Heart right ventricle (tissue), 16 donors: ENCODE results near the gene MTPN. TPM values are rescaled to one million over a fixed set of nuclear protein-coding genes. Genes with fewer than 3 reads are reported as not detected.

Experiments
- ATAC-seq, 8 donors: fragments of 200-7000 bp; cut with Tn5 transposase; one replicate each; pipeline ENCODE4 v1.9.1; 2020; ENCODE audit warnings: mild to moderate bottlenecking in 8 of 8, moderate library complexity in 8 of 8, moderate number of reproducible peaks in 1 of 8
- DNase-seq, 2 donors: peaks; one replicate each; pipeline ENCODE4 v3.0.0-alpha.2; 2020
- H3K27ac ChIP-seq, 10 donors: fragments of 200-600 bp; sonication (generic) in 2 of 10; one replicate each; pipeline versions ENCODE4 v1.5.0 to v1.8.0; 2020 to 2022; ENCODE audit warnings: mild to moderate bottlenecking in 3 of 10
- H3K27me3 ChIP-seq, 7 donors: fragments of 200-600 bp; one replicate each; pipeline ENCODE4 v1.8.0; 2021 to 2022; ENCODE audit warnings: mild to moderate bottlenecking in 2 of 7
- H3K36me3 ChIP-seq, 9 donors: fragments of 200-600 bp; sonication (generic) in 1 of 9; one replicate each; pipeline versions ENCODE4 v1.5.0 to v1.8.0; 2020 to 2022; ENCODE audit warnings: mild to moderate bottlenecking in 2 of 9
- H3K4me1 ChIP-seq, 9 donors: fragments of 200-600 bp; sonication (generic) in 1 of 9; one replicate each; pipeline versions ENCODE4 v1.5.0 to v1.8.0; 2020 to 2022; ENCODE audit warnings: mild to moderate bottlenecking in 4 of 9
- H3K4me3 ChIP-seq, 10 donors: fragments of 200-600 bp; sonication (generic) in 2 of 10; one replicate each; pipeline versions ENCODE4 v1.5.0 to v1.8.0; 2020 to 2022; ENCODE audit warnings: mild to moderate bottlenecking in 7 of 10, moderate library complexity in 2 of 10
- H3K9me3 ChIP-seq, 11 donors: fragments of 200-600 bp in 10 of 11; sonication (generic) in 2 of 11; one replicate each; pipeline versions ENCODE4 v1.5.0 to v1.8.0; 2013 to 2022; ENCODE audit warnings: mild to moderate bottlenecking in 2 of 11, control low read depth in 1 of 11, moderate library complexity in 1 of 11
- whole genome bisulfite sequencing, 2 donors: extraction: QIAGEN DNeasy Blood & Tissue Kit; methylation state at CpG; one replicate each; pipeline ENCODE4 v1.1.7; 2013; ENCODE audit warnings: inconsistent platforms in 1 of 2; 5-methylcytosine and 5-hydroxymethylcytosine counted together
- intact Hi-C, 10 donors: fragments of 100-400 bp; cut with DNase I; formaldehyde crosslinking; loops; one replicate each; pipeline versions ENCODE4 v1.11.1 to v1.14.2; 2022
- polyA plus RNA-seq, 2 donors: library from polyadenylated mRNA; stranded (reverse); fragments of 200-250 nt; gene quantifications; one replicate each; pipeline ENCODE4 v1.2.3, GENCODE V29; 2013
- total RNA-seq, 10 donors: library from RNA; stranded (reverse); fragmentation: NEBNext Ultra II Directional in 3 of 10; extraction: Animal tissue kit (Norgen Biotek cat#: 25700) in 3 of 10; gene quantifications; one replicate each; pipeline versions ENCODE4 v1.2.1 to v1.2.4, GENCODE V29; 2021 to 2023
- TF ChIP-seq, protein P1 (sequence below), 9 donors: fragments of 200-600 bp; sonication (generic) in 2 of 9; IDR thresholded peaks; one replicate each; pipeline versions ENCODE4 v1.5.0 to v1.8.0; 2021 to 2022; ENCODE audit warnings: antibody characterized with exemption in 9 of 9, mild to moderate bottlenecking in 5 of 9, moderate library complexity in 1 of 9
- donor health status: Arrhythmogenic right ventricular cardiomyopathy.
- donor health status: ischemic (EF 13 %, LVEDD 7.1; RV severe dilation, severe dysfunction).
- donor health status: healthy with polysubstance abuse.
- donor health status: DM: no; HTN: yes; CAD: no.
- donor health status: DM: no; HTN: no; CAD: no.
- donor health status: ischemic (EF 25% LVEDD 6.9; RV normal size, moderate dysfunction).
- donor health status: ischemic (EF 25% LVEDD 5.7; RV mildly dilated, moderate dysfunction).
- donor health status: healthy.
- donor health status: DM: yes; HTN: yes; CAD: no.
- donor health status: Ischemic cardiomyopathy.
- donor health status: ischemic (EF 35%, LVEDD 5.7; RV mildly dilated, moderate dysfunction).
- donor health status: nonischemic (EF 11% LVEDD 7.7; RV severe dilation, severe dysfunction).
- donor health status: DM: yes; HTN: yes; CAD: no.
- donor health status: PGD.
- donor health status: ischemic (EF 29% LVEDD 5.4; RV normal size, mild dysfunction).
- donor health status: nonischemic (EF 23%, LVEDD 6.1; RV moderate dilation, normal function).

The MTPN gene
- total and polyA plus RNA-seq, 12 donors, result 15.7 to 107 (median 80.7) TPM

DNA sequence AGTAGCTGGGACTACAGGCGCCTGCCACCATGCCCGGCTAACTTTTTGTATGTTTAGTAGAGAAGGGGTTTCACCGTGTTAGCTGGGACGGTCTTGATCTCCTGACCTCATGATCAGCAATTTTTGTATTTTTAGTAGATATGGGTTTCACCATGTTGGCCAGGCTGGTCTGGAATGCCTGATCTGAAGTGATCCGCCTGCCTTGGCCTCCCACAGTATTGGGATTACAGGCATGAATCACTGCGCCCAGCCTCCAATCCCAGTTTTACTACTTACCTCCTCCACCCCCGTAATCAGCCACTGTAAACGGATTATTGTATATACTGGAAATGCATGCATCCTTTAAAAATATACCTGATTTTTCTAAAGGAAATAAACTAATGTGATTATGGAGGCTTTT lies 35.1 kb upstream of the MTPN start:
- H3K27ac ChIP-seq, result peak overlapping the region in 1 of 10 donors; percentile 56
- no peak for DNase-seq

DNA sequence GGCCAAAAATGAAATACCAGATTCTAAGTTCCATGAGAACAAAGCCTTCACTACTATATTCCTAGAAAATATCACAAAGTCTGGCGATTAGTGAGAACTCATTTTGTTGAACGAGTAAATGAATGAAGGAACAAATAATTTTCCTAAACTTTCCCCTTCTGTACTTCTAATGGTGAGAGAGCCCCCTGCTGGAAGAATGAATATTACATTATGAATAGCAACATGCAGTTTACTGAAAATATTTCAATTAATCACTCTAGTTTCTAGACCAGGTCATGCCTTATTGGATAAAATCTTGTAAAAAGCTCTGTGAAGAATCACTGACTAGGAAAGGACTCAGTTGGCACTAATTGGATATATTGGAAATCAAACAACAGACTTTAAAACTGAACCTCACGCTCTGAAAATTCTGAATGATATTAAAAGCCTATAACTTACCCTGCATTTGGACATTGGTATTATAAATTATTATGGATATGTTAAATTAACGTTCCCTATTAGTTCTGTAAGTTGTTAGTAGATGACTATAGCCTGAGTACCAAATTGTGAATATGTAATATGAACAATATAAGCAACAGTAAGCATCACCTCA lies 32.4 kb upstream of the MTPN start:
- WGBS, 2 donors, result 24 to 25% methylated on average over 4 of the region's 4 CpGs
- H3K27ac ChIP-seq, result no peak overlapping the region
- ATAC-seq (no peak), DNase-seq (no peak)
- H3K4me3 ChIP-seq, result no peak overlapping the region
- H3K27me3 ChIP-seq, result no peaks in the 10 kb centered on the region
- intact Hi-C loops, result loop anchor here (1.0 to 10.0 kb wide), 11 partner anchors 207 to 387 kb away; partner anchors contain the start of gene STMP1 (in 2 of the 10)
- TF ChIP-seq, protein P1, sequence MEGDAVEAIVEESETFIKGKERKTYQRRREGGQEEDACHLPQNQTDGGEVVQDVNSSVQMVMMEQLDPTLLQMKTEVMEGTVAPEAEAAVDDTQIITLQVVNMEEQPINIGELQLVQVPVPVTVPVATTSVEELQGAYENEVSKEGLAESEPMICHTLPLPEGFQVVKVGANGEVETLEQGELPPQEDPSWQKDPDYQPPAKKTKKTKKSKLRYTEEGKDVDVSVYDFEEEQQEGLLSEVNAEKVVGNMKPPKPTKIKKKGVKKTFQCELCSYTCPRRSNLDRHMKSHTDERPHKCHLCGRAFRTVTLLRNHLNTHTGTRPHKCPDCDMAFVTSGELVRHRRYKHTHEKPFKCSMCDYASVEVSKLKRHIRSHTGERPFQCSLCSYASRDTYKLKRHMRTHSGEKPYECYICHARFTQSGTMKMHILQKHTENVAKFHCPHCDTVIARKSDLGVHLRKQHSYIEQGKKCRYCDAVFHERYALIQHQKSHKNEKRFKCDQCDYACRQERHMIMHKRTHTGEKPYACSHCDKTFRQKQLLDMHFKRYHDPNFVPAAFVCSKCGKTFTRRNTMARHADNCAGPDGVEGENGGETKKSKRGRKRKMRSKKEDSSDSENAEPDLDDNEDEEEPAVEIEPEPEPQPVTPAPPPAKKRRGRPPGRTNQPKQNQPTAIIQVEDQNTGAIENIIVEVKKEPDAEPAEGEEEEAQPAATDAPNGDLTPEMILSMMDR (IDR thresholded peaks at IDR 0.05), result peak; percentile 58 to 88 (median 77)
- H3K36me3 ChIP-seq, result no peaks in the 10 kb centered on the region
- H3K9me3 ChIP-seq, result no peaks in the 10 kb centered on the region
- H3K4me1 ChIP-seq, result peaks cover 0 to 2% (median 0%) of the 10 kb centered on the region in 9 donors

More for the DNA sequence above, 35.1 kb upstream of the MTPN start:
- intact Hi-C loops, result loop anchor here in 3 of 10 donors (10.0 kb wide), 2 partner anchors 337 to 347 kb away; partner anchors contain the start of gene STMP1 (in 1 of the 3)
- H3K4me1 ChIP-seq, result peaks cover 0 to 2% (median 0%) of the 10 kb centered on the region in 9 donors
- no peaks in the 10 kb centered on the region for H3K36me3 ChIP-seq
- TF ChIP-seq, protein P1 (IDR thresholded peaks at IDR 0.05), result no peak
- peak overlapping the region in 1 of 10 donors; percentile 27 for H3K4me3 ChIP-seq
- no peaks in the 10 kb centered on the region for H3K9me3 ChIP-seq
- WGBS, 2 donors, result 91 to 95% methylated on average over 8 of the region's 8 CpGs
- H3K27me3 ChIP-seq, result no peaks in the 10 kb centered on the region
- ATAC-seq, result no peak

DNA sequence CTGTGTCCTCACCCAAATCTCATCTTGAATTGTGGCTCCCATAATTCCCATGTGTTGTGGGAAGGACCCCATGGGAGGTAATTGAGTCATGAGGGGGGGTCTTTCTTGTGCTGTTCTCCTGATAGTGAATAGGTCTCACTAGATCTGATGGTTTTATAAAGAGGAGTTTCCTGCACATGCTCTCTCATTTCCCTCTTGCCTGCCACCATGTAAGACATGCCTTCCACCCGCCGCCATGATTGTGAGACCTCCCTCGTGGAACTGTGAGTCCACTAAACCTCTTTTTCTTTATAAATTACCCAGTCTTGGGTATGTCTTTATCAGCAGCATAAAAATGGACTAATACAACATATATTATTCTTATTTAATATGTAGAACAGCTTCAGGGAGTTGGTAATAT lies 29.0 kb upstream of the MTPN start:
- H3K4me1 ChIP-seq, result peaks cover 0 to 2% (median 0%) of the 10 kb centered on the region in 9 donors
- H3K4me3 ChIP-seq, result no peak overlapping the region
- ATAC-seq (no peak), DNase-seq (no peak)
- H3K9me3 ChIP-seq, result no peaks in the 10 kb centered on the region
- H3K36me3 ChIP-seq, result no peaks in the 10 kb centered on the region
- no peaks in the 10 kb centered on the region for H3K27me3 ChIP-seq
- intact Hi-C loops, result loop anchor here in 8 of 10 donors (5.0 to 10.0 kb wide), 6 partner anchors 204 to 384 kb away; partner anchors contain the start of gene STMP1 (in 1 of the 8)
- 97 to 100% methylated on average over 3 of the region's 3 CpGs for WGBS, 2 donors
- no peak overlapping the region for H3K27ac ChIP-seq
- TF ChIP-seq, protein P1 (IDR thresholded peaks at IDR 0.05), result no peak

DNA sequence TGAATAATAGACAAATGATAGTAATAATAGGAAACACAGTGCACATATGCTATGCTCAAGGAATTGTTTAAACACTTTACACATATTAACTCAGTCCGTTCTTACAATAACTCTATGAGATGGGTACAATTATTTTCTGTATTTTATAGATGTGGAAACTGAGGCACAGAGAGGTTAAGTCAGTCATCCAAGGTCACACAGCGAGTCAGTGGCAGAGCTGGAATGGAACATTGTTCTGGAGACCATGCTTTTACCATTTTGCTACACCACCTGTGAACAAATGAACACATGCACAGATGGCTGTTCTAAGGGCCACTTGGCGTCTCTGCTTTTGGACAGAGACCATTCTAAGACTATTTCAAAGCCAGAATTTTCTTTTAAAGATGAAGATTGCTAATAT lies 26.9 kb upstream of the MTPN start:
- intact Hi-C loops, result loop anchor here in 1 of 10 donors (10.0 kb wide), 1 partner anchor 339 kb away; the partner anchor contains the start of gene STMP1
- TF ChIP-seq, protein P1 (IDR thresholded peaks at IDR 0.05), result no peak
- H3K27ac ChIP-seq, result no peak overlapping the region
- no peaks in the 10 kb centered on the region for H3K4me1 ChIP-seq
- no peak overlapping the region for H3K4me3 ChIP-seq
- WGBS, 2 donors, result 94 to 95% methylated on average over 3 of the region's 3 CpGs
- ATAC-seq (no peak), DNase-seq (no peak)
- peaks cover 0 to 6% (median 0%) of the 10 kb centered on the region in 11 donors for H3K9me3 ChIP-seq
- H3K36me3 ChIP-seq, result no peaks in the 10 kb centered on the region
- no peaks in the 10 kb centered on the region for H3K27me3 ChIP-seq
